Activated CD8-positive, alpha-beta T cell treated with anti-CD3 and anti-CD28 coated beads for 36 hours (primary cell): ENCODE results near the gene MAP7D1. TPM values are rescaled to one million over a fixed set of nuclear protein-coding genes. Genes with fewer than 3 reads are reported as not detected.
"Not testable (repeated sequence)": the region's sequence is repeated elsewhere in the genome, so short reads cannot be mapped to it uniquely, and the experiment has no call there.

Experiments
- ATAC-seq: fragments of 200-7000 bp; cut with Tn5 transposase; one replicate; pipeline ENCODE4 v1.10.0; 2021; ENCODE audit warnings: mild to moderate bottlenecking, moderate library complexity
- CTCF ChIA-PET: fragments of 350-600 bp; sonication (Branson Sonifier 250); formaldehyde crosslinking; loops from one replicate; lab custom pipeline; 2021; ENCODE audit warnings: antibody characterized with exemption; lab: Charles Lee
- POLR2A ChIA-PET: fragments of 350-600 bp; sonication (Branson Sonifier 250); formaldehyde crosslinking; loops from one replicate; lab custom pipeline; 2021; ENCODE audit warnings: antibody characterized with exemption; lab: Charles Lee
- DNase-seq: peaks from one replicate; pipeline ENCODE4 v3.0.0-alpha.2; 2020
- H3K27ac Mint-ChIP-seq: one replicate; pipeline ENCODE4 v1.8.0; 2021; ENCODE audit warnings: mild to moderate bottlenecking, mixed read lengths
- H3K27me3 Mint-ChIP-seq: one replicate; pipeline ENCODE4 v1.8.0; 2021; ENCODE audit warnings: mixed read lengths
- H3K36me3 Mint-ChIP-seq: one replicate; pipeline ENCODE4 v1.8.0; 2021; ENCODE audit warnings: low read depth, mixed read lengths
- H3K4me1 Mint-ChIP-seq: one replicate; pipeline ENCODE4 v1.8.0; 2021; ENCODE audit warnings: low read depth, mixed read lengths
- H3K4me3 Mint-ChIP-seq: one replicate; pipeline ENCODE4 v1.8.0; 2021; ENCODE audit warnings: mild to moderate bottlenecking, moderate library complexity, mixed read lengths
- H3K9me3 Mint-ChIP-seq: one replicate; pipeline ENCODE4 v1.8.0; 2021; ENCODE audit warnings: mixed read lengths
- CTCF ChIP-seq: fragments of 200-600 bp; IDR thresholded peaks from one replicate; pipeline ENCODE4 v1.8.0; 2022; ENCODE audit warnings: antibody characterized with exemption, mild to moderate bottlenecking
- intact Hi-C: fragments of 100-400 bp; cut with micrococcal nuclease; formaldehyde crosslinking; loops from one replicate; pipeline ENCODE4 v1.10.0; 2022
- total RNA-seq, 2 experiments: library from RNA; stranded (reverse); gene quantifications; one replicate each; pipeline ENCODE4 v1.2.3, GENCODE V29; 2021

Gene MAP7D1
- total RNA-seq, 2 experiments from 2014 or later, result 125 to 129 TPM

- ATAC-seq (peak; percentile 22), DNase-seq (peak; percentile 80)
- intact Hi-C loops, result no loop called here
- no peak for TF ChIP-seq CTCF
- POLR2A ChIA-PET, result interaction anchor here (0.7 to 3.3 kb wide), 10 partner anchors 7 to 241 kb away, joined by 3 to 20 read pairs (median 4); partner anchors contain the start of genes LSM10, STK40, THRAP3 and TRAPPC3
- H3K4me1 Mint-ChIP-seq, result peaks cover 63% of the 10 kb centered on the region
- H3K4me3 Mint-ChIP-seq, result peak overlapping the region; percentile 83
- no peaks in the 10 kb centered on the region for H3K9me3 Mint-ChIP-seq
- H3K27me3 Mint-ChIP-seq, result no peaks in the 10 kb centered on the region
- peaks cover 21% of the 10 kb centered on the region for H3K36me3 Mint-ChIP-seq
- H3K27ac Mint-ChIP-seq, result peak overlapping the region; percentile 90
- CTCF ChIA-PET, result interaction anchor here (1.4 kb wide), 2 partner anchors 32 to 129 kb away, joined by 5 to 10 read pairs; no protein-coding TSS in a partner anchor
Measured at GRCh38 chr1:36156329-36157114, 562 bp downstream of the MAP7D1 start.

GRCh38 chr1:36157115-36157903, 1.3 kb downstream of the MAP7D1 start:
- no peaks in the 10 kb centered on the region for H3K27me3 Mint-ChIP-seq
- intact Hi-C loops, result no loop called here
- POLR2A ChIA-PET, result interaction anchor here (0.7 to 3.3 kb wide), 5 partner anchors 8 to 240 kb away, joined by 3 to 20 read pairs (median 5); partner anchors contain the start of genes LSM10, STK40, THRAP3 and TRAPPC3
- peaks cover 63% of the 10 kb centered on the region for H3K4me1 Mint-ChIP-seq
- H3K9me3 Mint-ChIP-seq, result no peaks in the 10 kb centered on the region
- peak overlapping the region; percentile 90 for H3K27ac Mint-ChIP-seq
- H3K36me3 Mint-ChIP-seq, result peaks cover 27% of the 10 kb centered on the region
- peak overlapping the region; percentile 83 for H3K4me3 Mint-ChIP-seq
- ATAC-seq, result no peak
- CTCF ChIA-PET, result interaction anchor here (1.2 to 1.4 kb wide), 3 partner anchors 8 to 128 kb away, joined by 4 to 10 read pairs (median 4); partner anchors contain the start of gene TRAPPC3
- peak; percentile 37 for DNase-seq
- TF ChIP-seq CTCF, result no peak

- peaks cover 29% of the 10 kb centered on the region for H3K36me3 Mint-ChIP-seq
- intact Hi-C loops, result no loop called here
- H3K27ac Mint-ChIP-seq, result peak overlapping the region; percentile 90
Measured at GRCh38 chr1:36157973-36158826, 2.2 kb downstream of the MAP7D1 start.

DNA sequence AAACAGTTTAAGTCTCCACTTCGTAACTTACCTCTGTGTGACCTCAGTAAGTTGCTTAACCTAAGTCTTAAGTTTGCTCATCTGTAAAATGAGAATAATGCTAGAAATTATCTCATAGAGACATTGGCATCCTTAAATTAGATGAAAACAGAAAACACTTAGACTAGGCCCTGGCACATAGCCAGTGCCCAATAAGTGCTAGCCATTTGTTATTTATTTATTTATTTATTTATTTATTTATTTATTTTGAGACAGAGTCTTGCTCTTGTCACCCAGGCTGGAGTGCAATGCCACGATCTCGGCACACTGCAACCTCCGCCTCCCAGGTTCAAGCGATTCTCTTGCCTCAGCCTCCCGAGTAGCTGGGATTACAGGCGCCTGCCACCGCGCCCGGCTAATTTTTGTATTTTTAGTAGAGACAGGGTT, 2.9 kb downstream of the MAP7D1 start:
- H3K27me3 Mint-ChIP-seq, ATAC-seq, DNase-seq, intact Hi-C loops, H3K9me3 Mint-ChIP-seq: not testable (repeated sequence)
- peaks cover 29% of the 10 kb centered on the region for H3K36me3 Mint-ChIP-seq
- peak overlapping the region; percentile 83 for H3K4me3 Mint-ChIP-seq
- CTCF ChIA-PET, result interaction anchor here (4.2 to 7.5 kb wide), 2 partner anchors 8 to 29 kb away, joined by 34 to 95 read pairs; partner anchors contain the start of gene TRAPPC3
- H3K27ac Mint-ChIP-seq, result peak overlapping the region; percentile 94
- POLR2A ChIA-PET, result interaction anchor here (1.0 to 4.8 kb wide), 4 partner anchors 9 to 65 kb away, joined by 4 to 72 read pairs (median 22); partner anchors contain the start of genes THRAP3 and TRAPPC3
- peaks cover 62% of the 10 kb centered on the region for H3K4me1 Mint-ChIP-seq

More at GRCh38 chr1:36157973-36158826, 2.2 kb downstream of the MAP7D1 start:
- Mint-ChIP-seq H3K9me3 (no peaks in the 10 kb centered on the region), H3K4me3 (peak overlapping the region; percentile 83), H3K27me3 (no peaks in the 10 kb centered on the region), H3K4me1 (peaks cover 65% of the 10 kb centered on the region)
- TF ChIP-seq CTCF, result no peak
- peak; percentile 48 for DNase-seq
- ChIA-PET CTCF (interaction anchor here (1.2 to 7.5 kb wide), 4 partner anchors 8 to 127 kb away, joined by 4 to 95 read pairs (median 19); partner anchors contain the start of gene TRAPPC3), POLR2A (interaction anchor here (1.6 to 4.8 kb wide), 2 partner anchors 9 to 66 kb away, joined by 5 to 38 read pairs; partner anchors contain the start of genes THRAP3 and TRAPPC3)
- ATAC-seq, result no peak
